ENCODE data around the gene CDKN2AIPNL.
A peak's percentile ranks its signal among the peaks of the same experiment; 100 is the strongest.
"Not testable (repeated sequence)": the region's sequence is repeated elsewhere in the genome, so short reads cannot be mapped to it uniquely, and the experiment has no call there.

Gene CDKN2AIPNL

DNA sequence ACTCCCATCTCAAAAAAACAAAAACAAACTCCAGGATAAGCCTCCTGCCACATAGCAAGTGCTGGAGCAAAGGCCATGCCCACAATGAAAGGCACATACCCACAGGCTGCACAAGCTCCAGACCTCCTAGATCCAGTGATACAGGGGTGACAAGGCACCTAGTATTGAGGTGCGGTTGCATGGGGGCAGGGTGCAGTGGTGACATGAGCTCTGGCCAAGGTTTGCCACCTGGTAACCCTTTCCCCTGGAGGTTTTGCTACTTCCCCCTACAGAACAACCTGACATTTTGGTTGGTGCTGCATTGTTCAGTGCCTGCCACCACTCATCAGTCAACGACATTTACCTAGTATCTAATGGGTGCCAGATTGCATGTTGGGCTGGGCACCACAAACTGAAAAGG, 14.5 kb downstream of the CDKN2AIPNL start:
- no peak for DNase-seq

DNA sequence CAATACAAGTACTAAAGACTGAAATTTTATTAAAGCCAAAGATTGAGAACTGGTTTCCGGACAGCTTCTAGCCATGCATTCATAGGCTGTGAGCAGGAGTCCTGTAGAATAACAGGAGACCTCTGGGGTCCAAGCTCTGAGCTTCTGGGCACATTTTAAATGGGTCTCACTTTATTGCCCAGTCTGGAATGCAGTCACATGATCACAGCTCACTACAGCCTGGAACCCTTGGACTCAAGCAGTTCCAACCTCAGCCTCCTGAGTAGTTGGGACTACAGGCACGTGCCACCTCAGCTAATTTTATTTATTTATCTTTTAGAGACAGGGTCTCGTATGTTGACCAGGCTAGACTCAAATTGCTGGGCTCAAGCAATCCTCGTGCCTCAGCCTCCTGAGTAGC, 15.4 kb downstream of the CDKN2AIPNL start:
- no peak for DNase-seq

DNA sequence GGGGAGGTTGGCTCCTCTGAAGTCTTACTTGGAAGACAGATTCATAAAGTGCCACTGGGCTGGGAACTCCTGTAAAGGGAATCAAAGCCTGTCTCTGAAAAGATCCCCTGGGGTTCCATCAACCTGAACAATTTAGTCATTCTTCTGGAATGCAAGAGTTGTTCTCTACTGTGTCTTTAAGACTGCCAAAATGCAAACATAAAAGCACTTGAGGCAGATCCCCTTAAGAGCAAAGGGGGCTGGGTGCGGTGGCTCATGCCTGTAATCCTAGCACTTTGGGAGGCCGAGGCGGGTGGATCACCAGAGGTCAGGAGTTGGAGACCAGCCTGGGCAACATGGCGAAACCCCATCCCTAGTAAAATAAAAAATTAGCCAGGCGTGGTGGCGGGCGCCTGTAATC, 16.7 kb downstream of the CDKN2AIPNL start:
- DNase-seq, result no peak

DNA sequence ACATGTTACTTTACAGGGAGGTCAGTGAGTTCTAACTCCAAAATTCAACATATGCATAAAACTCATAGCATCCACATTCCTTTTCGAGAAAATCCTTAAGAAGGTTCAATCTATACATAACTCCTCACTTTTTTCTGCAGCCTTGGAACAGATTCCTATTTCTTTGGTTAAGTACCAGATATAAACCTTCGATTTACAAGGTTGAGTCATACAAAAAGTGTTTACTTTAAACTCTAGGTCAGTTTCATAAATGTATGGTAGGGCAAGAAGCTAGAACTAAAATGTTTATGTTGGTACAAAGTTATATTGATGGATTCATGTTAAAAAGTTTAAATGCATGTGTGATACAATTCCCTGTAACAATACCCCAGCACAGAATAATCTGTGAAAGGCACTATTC, 19.4 kb downstream of the CDKN2AIPNL start:
- DNase-seq, result no peak

DNA sequence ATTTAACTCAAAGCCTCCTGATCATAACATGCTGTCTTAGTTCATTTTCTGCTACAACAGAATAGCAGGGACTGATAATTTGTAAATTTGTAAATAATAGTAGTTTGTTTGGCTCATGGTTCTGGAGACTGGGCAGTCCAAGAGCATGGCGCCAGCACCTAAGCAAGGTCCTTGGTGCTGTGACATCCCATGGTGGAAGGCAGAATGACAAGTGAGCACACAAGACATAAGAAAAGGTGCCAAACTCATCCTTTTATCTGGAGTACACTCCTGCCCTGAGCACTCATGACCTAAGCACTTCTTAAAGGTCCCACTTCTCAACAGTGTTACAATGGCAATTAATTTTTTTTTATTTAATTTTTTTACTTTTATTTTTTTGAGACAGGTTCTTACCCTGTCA, 24.2 kb downstream of the CDKN2AIPNL start:
- no peak for DNase-seq

DNA sequence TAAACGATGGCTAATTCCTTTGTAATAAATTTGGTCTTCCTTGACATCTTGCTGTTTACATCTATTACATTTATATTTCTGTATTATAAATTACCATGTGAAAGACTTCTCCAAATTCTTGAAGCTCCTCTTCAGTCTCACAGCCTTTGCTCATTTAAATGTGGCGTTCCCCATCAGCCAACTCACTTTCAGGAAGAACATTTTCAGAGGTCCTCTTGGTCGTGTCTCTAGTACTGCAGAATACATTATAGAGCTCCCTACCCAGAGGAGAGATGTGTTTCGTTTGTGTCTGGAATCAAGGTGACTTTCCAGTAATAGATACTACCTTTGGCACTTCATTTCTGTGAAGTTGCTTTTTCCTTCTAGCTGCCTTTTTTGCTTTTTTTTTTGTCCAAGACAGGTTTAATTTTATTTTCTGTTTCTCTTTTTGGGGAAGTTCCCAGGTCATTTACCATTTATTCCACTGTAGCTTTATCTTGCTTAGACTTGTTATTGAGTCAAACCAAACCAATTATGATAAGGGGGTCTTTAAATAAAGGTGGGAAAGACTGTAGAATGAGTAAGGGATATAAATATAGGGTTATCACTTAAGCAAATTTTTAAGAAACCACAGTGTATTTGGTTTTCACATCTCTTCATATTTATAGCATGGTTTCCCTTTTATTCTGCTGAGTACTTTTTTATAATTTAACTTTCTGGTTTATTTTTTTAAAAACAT, 27.5 kb downstream of the CDKN2AIPNL start:
- no peak for DNase-seq

DNA sequence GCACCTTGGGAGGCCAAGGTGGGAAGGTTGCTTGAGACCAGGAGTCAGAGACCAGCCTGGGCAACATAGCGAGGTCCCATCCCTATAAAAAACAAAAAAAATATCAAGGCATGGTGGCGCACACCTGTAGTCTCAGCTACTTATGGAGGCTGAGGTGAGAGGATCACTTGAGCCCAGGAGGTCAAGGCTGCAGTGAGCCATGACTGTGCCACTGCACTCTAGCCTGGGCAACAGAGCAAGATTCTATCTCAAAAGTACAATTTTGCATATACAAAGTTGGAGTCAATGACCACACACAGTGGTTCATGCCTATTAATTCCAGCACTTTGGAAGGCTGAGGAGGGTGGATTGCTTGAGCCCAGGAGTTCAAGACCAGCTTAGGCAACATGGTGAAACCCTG, 29.5 kb downstream of the CDKN2AIPNL start:
- DNase-seq, result not testable (repeated sequence)

DNA sequence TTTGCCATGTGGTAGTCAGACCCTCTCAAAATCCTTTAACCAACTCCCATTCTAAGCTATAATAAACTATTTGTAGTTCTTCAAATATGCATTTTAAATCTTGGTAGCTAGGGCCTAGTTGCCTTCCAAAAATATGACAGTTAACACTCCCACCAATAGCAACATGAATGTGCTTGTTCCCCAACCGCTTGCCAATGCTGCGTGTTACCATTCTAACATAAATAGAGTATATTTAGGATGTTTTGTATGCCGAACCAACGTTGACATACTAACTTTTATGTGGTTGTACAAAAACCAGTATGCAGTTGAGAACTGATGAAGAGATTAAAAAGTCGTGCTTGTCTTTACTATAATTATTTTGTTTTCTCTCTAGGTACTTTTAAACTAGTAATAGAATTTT, 31.3 kb downstream of the CDKN2AIPNL start:
- no peak for DNase-seq

DNA sequence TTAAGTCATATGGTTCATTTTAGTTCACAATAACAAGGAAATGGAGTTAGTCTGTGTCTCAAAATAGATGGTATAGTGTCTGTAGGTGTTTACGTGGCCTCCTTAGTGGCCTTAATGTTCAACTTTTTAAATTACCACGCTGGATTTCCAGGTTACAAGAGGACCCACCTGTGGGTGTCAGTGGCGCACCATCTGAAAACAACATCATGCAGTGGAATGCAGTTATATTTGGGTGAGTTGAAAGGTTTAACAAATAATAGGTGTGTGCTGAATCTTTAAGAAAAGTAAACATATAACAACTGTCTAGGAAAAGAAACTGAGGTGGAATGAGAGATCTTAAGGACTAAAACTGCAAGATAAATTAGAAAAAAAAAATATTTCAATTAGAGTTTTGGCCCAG, 37.4 kb downstream of the CDKN2AIPNL start:
- DNase-seq, result no peak

DNA sequence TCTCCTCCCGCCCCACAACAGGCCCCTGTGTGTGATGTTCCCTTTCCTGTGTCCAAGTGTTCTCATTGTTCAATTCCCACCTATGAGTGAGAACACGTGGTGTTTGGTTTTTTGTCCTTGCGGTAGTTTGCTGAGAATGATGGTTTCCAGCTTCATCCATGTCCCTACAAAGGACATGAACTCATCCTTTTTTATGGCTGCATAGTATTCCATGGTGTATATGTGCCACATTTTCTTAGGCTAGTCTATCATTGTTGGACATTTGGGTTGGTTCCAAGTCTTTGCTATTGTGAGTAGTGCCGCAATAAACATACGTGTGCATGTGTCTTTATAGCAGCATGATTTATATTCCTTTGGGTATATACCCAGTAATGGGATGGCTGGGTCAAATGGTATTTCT, 38.0 kb downstream of the CDKN2AIPNL start:
- DNase-seq, result not testable (repeated sequence)

DNA sequence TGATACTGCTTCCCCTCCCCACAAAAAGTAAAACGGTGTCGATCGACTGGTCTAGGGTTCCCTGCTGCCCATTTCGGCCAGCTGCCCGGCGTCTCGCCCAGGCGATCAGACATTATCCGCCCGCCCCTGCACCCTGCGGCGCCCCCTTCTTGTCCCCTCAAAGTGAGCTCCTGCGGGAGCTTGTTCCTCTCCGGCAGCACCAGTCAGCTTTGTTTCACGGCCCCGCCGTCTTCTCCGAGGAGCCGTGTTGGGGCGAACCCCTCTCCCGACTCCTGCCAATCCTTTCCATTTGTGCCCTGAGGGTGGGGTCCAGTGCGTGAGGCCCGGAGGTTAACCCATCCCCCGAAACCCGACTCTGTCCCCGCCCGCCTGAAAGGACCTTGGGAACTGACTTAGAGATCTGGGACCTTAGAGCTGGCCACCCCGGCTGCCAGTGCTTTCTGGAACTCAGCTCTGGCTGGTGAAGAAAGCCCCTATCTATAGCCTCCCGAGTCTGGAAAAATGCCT, 39.8 kb downstream of the CDKN2AIPNL start:
- no peak for DNase-seq

DNA sequence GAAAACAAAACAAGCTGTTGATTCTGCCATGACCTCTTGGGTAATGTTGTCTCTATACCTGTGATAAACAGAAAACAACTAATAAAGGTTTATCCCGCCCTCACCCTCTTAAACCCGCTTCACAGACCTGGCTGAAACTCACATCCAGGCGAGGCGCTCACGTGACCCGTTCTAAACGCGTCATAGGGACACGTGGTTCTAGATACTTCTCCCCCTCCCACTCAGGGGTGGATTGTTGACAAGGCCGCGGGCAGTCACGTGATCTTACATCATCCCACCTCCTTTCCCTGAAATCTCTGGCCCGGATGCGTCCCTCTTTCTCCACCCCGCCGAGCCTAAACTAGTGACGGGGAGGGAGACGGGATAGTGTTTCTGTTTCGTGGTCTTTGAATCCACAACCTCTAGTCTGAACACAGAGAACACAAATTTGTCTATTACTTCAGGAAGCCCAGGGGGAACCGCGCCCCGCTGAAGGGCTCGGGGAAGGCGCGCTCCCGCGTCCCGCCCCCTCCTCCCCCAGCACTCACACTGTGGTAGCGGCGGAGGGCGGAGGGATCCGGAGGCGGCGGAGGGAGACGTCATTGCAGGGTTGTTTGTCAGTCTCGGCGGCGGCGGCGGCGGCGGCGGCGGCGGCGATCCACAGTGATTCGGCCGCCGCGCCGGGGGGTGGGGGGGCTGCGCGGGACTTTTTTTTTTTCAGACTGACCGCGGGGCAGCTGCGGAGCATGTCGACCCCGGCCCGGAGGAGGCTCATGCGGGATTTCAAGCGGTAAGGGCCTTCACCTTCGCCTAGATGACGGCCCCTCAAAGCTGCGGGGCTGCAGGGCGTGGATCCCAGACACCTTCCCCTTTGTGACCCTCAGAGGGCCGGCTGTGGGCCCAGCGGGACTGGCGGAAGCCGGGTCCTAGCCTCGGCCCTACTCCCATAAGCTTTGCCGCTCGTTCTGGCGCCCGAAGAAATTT, 40.5 kb downstream of the CDKN2AIPNL start, which contains the start of gene UBE2B:
UBE2B (plus strand) TSS at position 699 of the 963 bp plus-strand sequence; CDS start at position 726, 27 bp downstream.
- peak; percentile 87 for DNase-seq

DNA sequence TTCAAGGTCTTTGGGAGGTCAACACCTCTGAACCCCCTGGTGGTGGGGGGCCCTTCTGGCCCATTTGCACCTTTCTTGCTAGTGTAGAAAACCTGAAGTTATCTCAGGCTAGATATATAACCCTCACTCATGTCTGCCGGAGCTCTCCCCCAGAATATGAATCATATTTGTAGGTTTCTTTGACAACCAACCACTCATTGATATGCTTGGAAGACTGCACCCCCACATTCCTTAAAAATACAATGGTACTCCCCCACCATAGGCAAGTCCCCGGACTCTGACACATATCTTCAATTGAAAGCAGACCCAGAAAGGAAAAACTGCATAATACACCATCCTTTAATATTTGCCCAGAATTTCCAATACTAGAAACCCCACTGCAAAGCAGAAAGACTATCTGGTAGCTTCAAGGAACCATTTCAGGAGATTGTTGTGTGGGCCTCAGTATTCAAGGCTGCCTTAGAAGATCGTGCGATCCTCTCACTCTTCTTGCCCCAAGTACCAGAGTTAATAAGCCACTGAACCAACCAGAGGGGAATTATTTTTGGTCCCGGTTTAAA, 41.3 kb downstream of the CDKN2AIPNL start:
- DNase-seq, result no peak

DNA sequence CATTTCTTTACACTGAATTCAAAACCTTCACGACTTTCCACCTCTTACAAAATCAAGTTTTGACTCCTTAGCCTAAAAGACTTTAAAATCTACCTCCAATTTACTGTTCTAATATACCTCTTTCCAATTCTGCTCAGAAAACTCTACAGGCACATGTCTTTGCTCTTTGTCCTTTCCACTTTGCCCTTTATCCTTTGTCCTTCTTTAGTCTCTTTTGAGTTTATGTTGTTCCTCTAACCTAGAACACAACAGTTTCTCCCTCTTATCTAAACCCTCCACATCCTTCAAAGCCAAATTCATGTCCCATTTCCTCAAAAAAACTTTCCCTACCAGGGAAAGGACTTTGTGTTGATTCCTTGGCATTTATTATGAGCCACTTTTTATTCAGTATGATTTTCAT, 46.1 kb downstream of the CDKN2AIPNL start:
- DNase-seq, result no peak

DNA sequence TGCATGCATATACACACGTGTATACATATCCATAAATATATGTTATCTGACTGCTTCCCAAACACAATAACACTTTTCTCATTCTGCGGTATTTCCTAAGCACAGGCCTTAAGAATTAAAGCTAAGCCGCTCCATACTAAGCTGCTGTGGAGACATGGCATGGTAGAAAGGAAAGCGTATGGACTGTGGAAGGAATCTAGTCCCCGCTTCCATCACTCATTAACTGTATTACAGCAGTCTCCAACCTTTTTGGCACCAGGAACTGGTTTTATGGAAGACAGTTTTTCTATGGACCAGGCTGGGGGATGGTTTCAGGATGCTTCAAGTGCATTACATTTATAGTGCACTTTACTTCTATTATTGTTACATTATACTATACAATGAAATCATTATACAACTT, 56.0 kb downstream of the CDKN2AIPNL start:
- no peak for DNase-seq
